PC-9 (cell line): ENCODE data around the gene KIF6. TPM values are rescaled to one million over a fixed set of nuclear protein-coding genes. Genes with fewer than 3 reads are reported as not detected.

ENCODE experiments used
- Bru-seq: library from RNA; stranded (reverse); fragments of 400-500 nt; gene quantifications from one replicate; lab custom pipeline; 2021; lab: Mats Ljungman, UMichigan
- BruChase-seq, 2 experiments: library from RNA; stranded (reverse); fragments of 400-500 nt; gene quantifications; one replicate each; lab custom pipeline; 2021; lab: Mats Ljungman, UMichigan
- BruUV-seq: library from RNA; stranded (reverse); fragments of 400-500 nt; replicated peaks from 2 replicates; lab custom pipeline; 2021; lab: Mats Ljungman, UMichigan
- CTCF ChIA-PET: fragments of 300-600 bp; sonication (Branson Sonifier 250); formaldehyde crosslinking; loops from one replicate; lab custom pipeline; 2022; ENCODE audit warnings: antibody characterized with exemption; lab: Charles Lee
- POLR2A ChIA-PET: fragments of 300-600 bp; sonication (Branson Sonifier 250); formaldehyde crosslinking; loops from one replicate; lab custom pipeline; 2022; ENCODE audit warnings: antibody characterized with exemption; ENCODE audit not compliant: unreplicated experiment; lab: Charles Lee
- DNase-seq, 2 experiments: peaks; one replicate each; pipeline versions ENCODE4 v3.0.0 to v3.0.0-alpha.2; 2015 to 2022; ENCODE audit warnings: mixed read lengths in 1 of 2
- H2AFZ ChIP-seq: fragments of 200-600 bp; sonication (generic); 2 replicates; pipeline ENCODE4 v1.8.1; 2017; ENCODE audit warnings: antibody characterized with exemption
- H3F3A ChIP-seq: fragments of 200-600 bp; sonication (generic); 2 replicates; pipeline ENCODE4 v1.8.1; 2017; ENCODE audit warnings: antibody characterized with exemption, mild to moderate bottlenecking, low read depth; ENCODE audit not compliant: insufficient read depth
- H3K27ac ChIP-seq: fragments of 200-600 bp; sonication (generic); 2 replicates; pipeline ENCODE4 v1.6.1; 2016; ENCODE audit warnings: mixed run types
- H3K27me3 ChIP-seq: fragments of 200-600 bp; sonication (generic); 2 replicates; pipeline ENCODE4 v1.6.1; 2016; ENCODE audit warnings: low read depth, mixed run types; ENCODE audit not compliant: insufficient read depth
- H3K36me3 ChIP-seq: fragments of 200-600 bp; sonication (generic); 2 replicates; pipeline ENCODE4 v1.6.1; 2016; ENCODE audit warnings: low read depth, mixed run types
- H3K4me1 ChIP-seq: fragments of 200-600 bp; sonication (generic); replicated peaks from 2 replicates; pipeline ENCODE4 v1.6.1; 2016; ENCODE audit warnings: mixed run types; ENCODE audit not compliant: insufficient read depth
- H3K4me2 ChIP-seq: fragments of 200-600 bp; sonication (generic); 2 replicates; pipeline ENCODE4 v1.6.1; 2017; ENCODE audit warnings: mixed run types
- H3K4me3 ChIP-seq: fragments of 200-600 bp; sonication (generic); 2 replicates; pipeline ENCODE4 v1.6.1; 2016; ENCODE audit warnings: mixed run types
- H3K79me2 ChIP-seq: fragments of 200-600 bp; sonication (generic); 2 replicates; pipeline ENCODE4 v1.6.1; 2017; ENCODE audit warnings: low read depth, mixed run types
- H3K9me2 ChIP-seq: fragments of 200-600 bp; sonication (generic); 2 replicates; pipeline ENCODE4 v1.8.1; 2017; ENCODE audit warnings: mild to moderate bottlenecking; ENCODE audit not compliant: insufficient read depth
- H3K9me3 ChIP-seq: fragments of 200-600 bp; sonication (generic); 2 replicates; pipeline ENCODE4 v1.8.1; 2016; ENCODE audit warnings: low read depth; ENCODE audit not compliant: insufficient read depth
- H4K20me1 ChIP-seq: fragments of 200-600 bp; sonication (generic); 2 replicates; pipeline ENCODE4 v1.8.1; 2017; ENCODE audit not compliant: insufficient read depth
- EZH2 ChIP-seq: fragments of 200-600 bp; sonication (generic); IDR thresholded peaks from 2 replicates; pipeline ENCODE4 v1.8.0; 2017; ENCODE audit warnings: antibody characterized with exemption, low read depth
- intact Hi-C: fragments of 100-400 bp; cut with micrococcal nuclease; formaldehyde crosslinking; loops from one replicate; pipeline ENCODE4 v1.10.0; 2022; ENCODE audit not compliant: unreplicated experiment
- long read RNA-seq: library from polyadenylated mRNA; stranded (forward); transcript quantifications from one replicate; pipeline ENCODE4 v2.0.0, GENCODE V29; 2022
- total RNA-seq: library from RNA; stranded (reverse); gene quantifications from 2 replicates; pipeline ENCODE4 v1.2.3, GENCODE V29; 2021
- TF ChIP-seq, protein P1 (sequence below): fragments of 200-600 bp; sonication (generic); conservative IDR thresholded peaks from 2 replicates; pipeline ENCODE4 v1.6.1; 2017; ENCODE audit warnings: mixed run types, antibody characterized with exemption, mild to moderate bottlenecking, moderate library complexity

KIF6 gene, protein sequence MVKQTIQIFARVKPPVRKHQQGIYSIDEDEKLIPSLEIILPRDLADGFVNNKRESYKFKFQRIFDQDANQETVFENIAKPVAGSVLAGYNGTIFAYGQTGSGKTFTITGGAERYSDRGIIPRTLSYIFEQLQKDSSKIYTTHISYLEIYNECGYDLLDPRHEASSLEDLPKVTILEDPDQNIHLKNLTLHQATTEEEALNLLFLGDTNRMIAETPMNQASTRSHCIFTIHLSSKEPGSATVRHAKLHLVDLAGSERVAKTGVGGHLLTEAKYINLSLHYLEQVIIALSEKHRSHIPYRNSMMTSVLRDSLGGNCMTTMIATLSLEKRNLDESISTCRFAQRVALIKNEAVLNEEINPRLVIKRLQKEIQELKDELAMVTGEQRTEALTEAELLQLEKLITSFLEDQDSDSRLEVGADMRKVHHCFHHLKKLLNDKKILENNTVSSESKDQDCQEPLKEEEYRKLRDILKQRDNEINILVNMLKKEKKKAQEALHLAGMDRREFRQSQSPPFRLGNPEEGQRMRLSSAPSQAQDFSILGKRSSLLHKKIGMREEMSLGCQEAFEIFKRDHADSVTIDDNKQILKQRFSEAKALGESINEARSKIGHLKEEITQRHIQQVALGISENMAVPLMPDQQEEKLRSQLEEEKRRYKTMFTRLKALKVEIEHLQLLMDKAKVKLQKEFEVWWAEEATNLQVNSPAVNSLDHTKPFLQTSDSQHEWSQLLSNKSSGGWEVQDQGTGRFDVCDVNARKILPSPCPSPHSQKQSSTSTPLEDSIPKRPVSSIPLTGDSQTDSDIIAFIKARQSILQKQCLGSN
- total RNA-seq (not detected in 2 replicates), Bru-seq, nascent RNA (percentile 3 among the genes with signal in this experiment), BruChase-seq, experiment 1, labeled RNA remaining after a 2-hour chase (percentile 1 among the genes with signal in this experiment), BruChase-seq, experiment 2, labeled RNA remaining after a 6-hour chase (not detected)
- long read RNA-seq, result 0 reads

GRCh38 chr6:39724787-39725631 is at the start of gene KIF6:
Gene KIF6 (minus strand): TSS chr6:39725408. CDS start chr6:39725310, 98 bp downstream.
- Histone ChIP-seq H3K79me2 (no peaks in the 10 kb centered on the region), H3K36me3 (no peaks in the 10 kb centered on the region), H3K4me2 (no peak within 1 kb of the TSS), H3F3A (no peaks in the 10 kb centered on the region), H2AFZ (no peak within 1 kb of the TSS), H3K4me1 (no peaks in the 10 kb centered on the region), H3K9me2 (no peaks in the 10 kb centered on the region), H4K20me1 (no peaks in the 10 kb centered on the region), H3K9me3 (no peaks in the 10 kb centered on the region), H3K4me3 (no peak within 1 kb of the TSS), H3K27me3 (peaks cover 5% of the 10 kb centered on the region; the same call in 1 of the 2 replicates), H3K27ac (no peak within 1 kb of the TSS)
- BruUV-seq, result no TSS peak
- intact Hi-C loops, result no loop called here
- DNase-seq, result peak in 1 of 2 experiments; percentile 10
- TF ChIP-seq EZH2, result no peak
- TF ChIP-seq, protein P1, sequence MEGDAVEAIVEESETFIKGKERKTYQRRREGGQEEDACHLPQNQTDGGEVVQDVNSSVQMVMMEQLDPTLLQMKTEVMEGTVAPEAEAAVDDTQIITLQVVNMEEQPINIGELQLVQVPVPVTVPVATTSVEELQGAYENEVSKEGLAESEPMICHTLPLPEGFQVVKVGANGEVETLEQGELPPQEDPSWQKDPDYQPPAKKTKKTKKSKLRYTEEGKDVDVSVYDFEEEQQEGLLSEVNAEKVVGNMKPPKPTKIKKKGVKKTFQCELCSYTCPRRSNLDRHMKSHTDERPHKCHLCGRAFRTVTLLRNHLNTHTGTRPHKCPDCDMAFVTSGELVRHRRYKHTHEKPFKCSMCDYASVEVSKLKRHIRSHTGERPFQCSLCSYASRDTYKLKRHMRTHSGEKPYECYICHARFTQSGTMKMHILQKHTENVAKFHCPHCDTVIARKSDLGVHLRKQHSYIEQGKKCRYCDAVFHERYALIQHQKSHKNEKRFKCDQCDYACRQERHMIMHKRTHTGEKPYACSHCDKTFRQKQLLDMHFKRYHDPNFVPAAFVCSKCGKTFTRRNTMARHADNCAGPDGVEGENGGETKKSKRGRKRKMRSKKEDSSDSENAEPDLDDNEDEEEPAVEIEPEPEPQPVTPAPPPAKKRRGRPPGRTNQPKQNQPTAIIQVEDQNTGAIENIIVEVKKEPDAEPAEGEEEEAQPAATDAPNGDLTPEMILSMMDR, result no peak
- CTCF ChIA-PET, result no interaction called here
- POLR2A ChIA-PET, result no interaction called here

GRCh38 chr6:39773782-39774181 is 48.6 kb upstream of the KIF6 start:
- no peaks in the 10 kb centered on the region for H3K9me2 ChIP-seq
- ChIA-PET POLR2A (no interaction called here), CTCF (no interaction called here)
- H3K4me3 ChIP-seq, result no peak overlapping the region
- H3K79me2 ChIP-seq, result no peaks in the 10 kb centered on the region
- no TSS peak for BruUV-seq
- peaks cover 17% of the 10 kb centered on the region for H3K27me3 ChIP-seq
- no peak overlapping the region for H2AFZ ChIP-seq
- H3K4me1 ChIP-seq, result no peaks in the 10 kb centered on the region
- no peaks in the 10 kb centered on the region for H3K9me3 ChIP-seq
- H3K36me3 ChIP-seq, result no peaks in the 10 kb centered on the region
- no peak overlapping the region for H3K4me2 ChIP-seq
- H3F3A ChIP-seq, result no peaks in the 10 kb centered on the region
- H4K20me1 ChIP-seq, result no peaks in the 10 kb centered on the region
- TF ChIP-seq, protein P1, result no peak
- no peak for TF ChIP-seq EZH2
- no peak for DNase-seq
- no peak overlapping the region for H3K27ac ChIP-seq
- intact Hi-C loops, result no loop called here
